Neuronal stem cell (in vitro differentiated cells): Measurements from ENCODE around the gene CRYBA4.
A peak's percentile ranks its signal among the peaks of the same experiment; 100 is the strongest.

Experiments
- DNase-seq: peaks from one replicate; pipeline ENCODE4 v3.0.0-alpha.2; 2013; ENCODE audit warnings: low spot score
- H2AFZ ChIP-seq: one replicate; pipeline ENCODE4 v1.6.1; 2013; ENCODE audit warnings: mild to moderate bottlenecking, low read length, inconsistent platforms
- H2AK5ac ChIP-seq: 2 replicates; pipeline ENCODE4 v1.6.1; 2013; ENCODE audit warnings: low read depth, mild to moderate bottlenecking, inconsistent platforms, low read length, moderate library complexity, mixed read lengths
- H2BK120ac ChIP-seq: 2 replicates; pipeline ENCODE4 v1.6.1; 2013; ENCODE audit warnings: low read depth, mild to moderate bottlenecking, inconsistent platforms, low read length, moderate library complexity, mixed read lengths
- H2BK12ac ChIP-seq: one replicate; pipeline ENCODE4 v1.6.1; 2013; ENCODE audit warnings: low read length, inconsistent platforms
- H2BK15ac ChIP-seq: 2 replicates; pipeline ENCODE4 v1.6.1; 2013; ENCODE audit warnings: mild to moderate bottlenecking, low read length, inconsistent platforms, mixed read lengths
- H2BK5ac ChIP-seq: one replicate; pipeline ENCODE4 v1.6.1; 2013; ENCODE audit warnings: inconsistent platforms, mild to moderate bottlenecking, low read length, moderate library complexity
- H3K14ac ChIP-seq: one replicate; pipeline ENCODE4 v1.6.1; 2013; ENCODE audit warnings: low read length, inconsistent platforms
- H3K18ac ChIP-seq: 2 replicates; pipeline ENCODE4 v1.6.1; 2013; ENCODE audit warnings: low read length, inconsistent platforms
- H3K23ac ChIP-seq: 2 replicates; pipeline ENCODE4 v1.6.1; 2013; ENCODE audit warnings: low read depth, mild to moderate bottlenecking, mixed read lengths, low read length, inconsistent platforms; ENCODE audit not compliant: poor library complexity
- H3K27ac ChIP-seq: replicated peaks from 3 replicates; pipeline ENCODE4 v1.5.1; 2013; ENCODE audit warnings: low read length, inconsistent platforms
- H3K27me3 ChIP-seq, 3 experiments: 2 replicates each; pipeline ENCODE4 v1.6.1; 2013; ENCODE audit warnings: low read length in 3 of 3, mild to moderate bottlenecking in 2 of 3, inconsistent platforms in 1 of 3, low read depth in 1 of 3, mixed read lengths in 1 of 3, moderate library complexity in 1 of 3; ENCODE audit not compliant: control insufficient read depth in 3 of 3, insufficient read depth in 3 of 3
- H3K36me3 ChIP-seq, 2 donors: replicated peaks in 1 of 2; 2 replicates each; pipeline ENCODE4 v1.6.1; 2013; ENCODE audit warnings: low read length in 2 of 2; ENCODE audit not compliant: control insufficient read depth in 2 of 2, insufficient read depth in 2 of 2
- H3K4ac ChIP-seq: 2 replicates; pipeline ENCODE4 v1.6.1; 2013; ENCODE audit warnings: inconsistent platforms, mild to moderate bottlenecking, low read length, moderate library complexity
- H3K4me1 ChIP-seq, 2 donors: 1 replicate in 1 of 2; 2 replicates in 1 of 2; pipeline ENCODE4 v1.6.1; 2013; ENCODE audit warnings: low read length in 2 of 2, low read depth in 1 of 2; ENCODE audit not compliant: control insufficient read depth in 2 of 2, insufficient read depth in 1 of 2
- H3K4me2 ChIP-seq: one replicate; pipeline ENCODE4 v1.6.1; 2013; ENCODE audit warnings: mild to moderate bottlenecking, low read length, inconsistent platforms; ENCODE audit not compliant: insufficient read depth, poor library complexity, severe bottlenecking
- H3K4me3 ChIP-seq, 2 donors: 2 replicates each; pipeline ENCODE4 v1.5.1; 2013; ENCODE audit warnings: low read length in 2 of 2, mild to moderate bottlenecking in 2 of 2, inconsistent platforms in 1 of 2, moderate library complexity in 1 of 2
- H3K79me1 ChIP-seq: one replicate; pipeline ENCODE4 v1.6.1; 2013; ENCODE audit warnings: low read depth, mild to moderate bottlenecking, inconsistent platforms, low read length, moderate library complexity
- H3K9ac ChIP-seq: one replicate; pipeline ENCODE4 v1.6.1; 2013; ENCODE audit warnings: mild to moderate bottlenecking, low read depth, low read length, inconsistent platforms; ENCODE audit not compliant: poor library complexity
- H3K9me3 ChIP-seq, 2 donors: replicated peaks in 1 of 2; 2 replicates each; pipeline versions ENCODE3 to v1.6.1; 2013; ENCODE audit warnings: low read length in 2 of 2, mild to moderate bottlenecking in 2 of 2, inconsistent platforms in 1 of 2, low read depth in 1 of 2, mixed read lengths in 1 of 2, moderate library complexity in 1 of 2; ENCODE audit not compliant: control insufficient read depth in 2 of 2, insufficient read depth in 1 of 2
- H4K8ac ChIP-seq: one replicate; pipeline ENCODE4 v1.6.1; 2013; ENCODE audit warnings: low read depth, mild to moderate bottlenecking, inconsistent platforms, low read length, moderate library complexity
- H4K91ac ChIP-seq: one replicate; pipeline ENCODE4 v1.6.1; 2013; ENCODE audit warnings: low read length, low read depth, mild to moderate bottlenecking, inconsistent platforms; ENCODE audit not compliant: poor library complexity
- WGBS, 2 donors: extraction: QIAGEN DNeasy Blood & Tissue Kit; methylation state at CpG; one replicate each; pipeline ENCODE4 v1.1.7; 2013; ENCODE audit warnings: missing lambda C conversion rate in 2 of 2, mixed read lengths in 1 of 2; ENCODE audit not compliant: insufficient read length in 2 of 2, insufficient replicate concordance in 1 of 2; ENCODE audit errors: extremely low coverage in 2 of 2; 5-methylcytosine and 5-hydroxymethylcytosine counted together

CRYBA4 gene

GRCh38 chr22:26597480-26597879, 24.3 kb upstream of the CRYBA4 start:
- no CpG with 5 or more reads among the region's 4 CpGs for WGBS, 2 donors

GRCh38 chr22:26599505-26599904, 22.3 kb upstream of the CRYBA4 start:
- no peak overlapping the region for H2BK12ac ChIP-seq
- no peak overlapping the region for H2BK15ac ChIP-seq
- H3K4ac ChIP-seq = no peak overlapping the region
- H3K36me3 ChIP-seq = no peaks in the 10 kb centered on the region
- H3K9me3 ChIP-seq = no peaks in the 10 kb centered on the region
- H3K14ac ChIP-seq = no peak overlapping the region
- H3K27me3 ChIP-seq = no peaks in the 10 kb centered on the region
- DNase-seq = no peak
- no peak overlapping the region for H2AFZ ChIP-seq
- H4K91ac ChIP-seq = no peak overlapping the region
- H3K4me1 ChIP-seq = peaks cover 0 to 6% of the 10 kb centered on the region in 2 donors
- H3K9ac ChIP-seq = no peak overlapping the region
- no peak overlapping the region for H3K27ac ChIP-seq
- no CpG with 5 or more reads among the region's 11 CpGs for WGBS, 2 donors
- no peak overlapping the region for H2AK5ac ChIP-seq
- no peak overlapping the region for H2BK5ac ChIP-seq
- no peak overlapping the region for H2BK120ac ChIP-seq
- no peak overlapping the region for H4K8ac ChIP-seq
- H3K18ac ChIP-seq = no peak overlapping the region
- no peaks in the 10 kb centered on the region for H3K79me1 ChIP-seq
- peak overlapping the region; percentile 12 for H3K23ac ChIP-seq
- no peak overlapping the region for H3K4me3 ChIP-seq
- H3K4me2 ChIP-seq = no peak overlapping the region

More at GRCh38 chr22:26597480-26597879, 24.3 kb upstream of the CRYBA4 start:
- no peak overlapping the region for H4K91ac ChIP-seq
- H3K27ac ChIP-seq = no peak overlapping the region
- no peak overlapping the region for H4K8ac ChIP-seq
- no peak overlapping the region for H2BK5ac ChIP-seq
- no peak overlapping the region for H3K4me2 ChIP-seq
- no peak overlapping the region for H3K4me3 ChIP-seq
- no peak overlapping the region for H3K4ac ChIP-seq
- no peak overlapping the region for H2BK120ac ChIP-seq
- H2AK5ac ChIP-seq = no peak overlapping the region
- H3K9ac ChIP-seq = no peak overlapping the region
- no peaks in the 10 kb centered on the region for H3K79me1 ChIP-seq
- no peak for DNase-seq
- H2BK15ac ChIP-seq = no peak overlapping the region
- H3K23ac ChIP-seq = no peak overlapping the region
- peaks cover 0 to 6% of the 10 kb centered on the region in 2 donors for H3K4me1 ChIP-seq
- H3K9me3 ChIP-seq = no peaks in the 10 kb centered on the region
- no peak overlapping the region for H3K18ac ChIP-seq
- H2AFZ ChIP-seq = no peak overlapping the region
- no peaks in the 10 kb centered on the region for H3K27me3 ChIP-seq
- H2BK12ac ChIP-seq = no peak overlapping the region
- no peaks in the 10 kb centered on the region for H3K36me3 ChIP-seq
- no peak overlapping the region for H3K14ac ChIP-seq

GRCh38 chr22:26601726-26602125, 20.0 kb upstream of the CRYBA4 start:
- Histone ChIP-seq H3K36me3 (no peaks in the 10 kb centered on the region), H3K9ac (no peak overlapping the region), H3K4me1 (peaks cover 0 to 6% of the 10 kb centered on the region in 2 donors), H3K27me3 (no peaks in the 10 kb centered on the region), H3K14ac (no peak overlapping the region), H3K4me3 (no peak overlapping the region), H3K9me3 (no peaks in the 10 kb centered on the region), H2BK12ac (no peak overlapping the region), H2BK120ac (peak overlapping the region; percentile 38), H3K23ac (no peak overlapping the region), H3K79me1 (no peaks in the 10 kb centered on the region), H2AFZ (peak overlapping the region; percentile 19), H3K18ac (peak overlapping the region; percentile 24), H3K4me2 (no peak overlapping the region), H3K4ac (no peak overlapping the region), H4K8ac (no peak overlapping the region), H2BK15ac (no peak overlapping the region), H4K91ac (no peak overlapping the region), H3K27ac (no peak overlapping the region), H2AK5ac (peak overlapping the region; percentile 94), H2BK5ac (no peak overlapping the region)
- WGBS, 2 donors = no CpG with 5 or more reads among the region's 12 CpGs
- no peak for DNase-seq

GRCh38 chr22:26602127-26602526, 19.6 kb upstream of the CRYBA4 start:
- Histone ChIP-seq H2BK120ac (peak overlapping the region; percentile 38), H3K4me1 (peaks cover 0 to 6% of the 10 kb centered on the region in 2 donors), H3K79me1 (no peaks in the 10 kb centered on the region), H2AFZ (no peak overlapping the region), H3K4ac (no peak overlapping the region), H3K27ac (no peak overlapping the region), H3K23ac (no peak overlapping the region), H2BK5ac (no peak overlapping the region), H3K27me3 (no peaks in the 10 kb centered on the region), H4K91ac (no peak overlapping the region), H2BK15ac (no peak overlapping the region), H3K14ac (no peak overlapping the region), H3K4me3 (no peak overlapping the region), H2AK5ac (peak overlapping the region; percentile 94), H4K8ac (no peak overlapping the region), H3K9me3 (no peaks in the 10 kb centered on the region), H2BK12ac (no peak overlapping the region), H3K18ac (no peak overlapping the region), H3K36me3 (no peaks in the 10 kb centered on the region), H3K9ac (no peak overlapping the region), H3K4me2 (no peak overlapping the region)
- DNase-seq = no peak
- WGBS, 2 donors = no CpG with 5 or more reads among the region's 4 CpGs
